GM12801 (cell line): Measurements from ENCODE around the gene ESM1.

Experiments
- TF ChIP-seq, protein P1 (sequence below): IDR thresholded peaks from one replicate; pipeline ENCODE4 v1.5.1; 2011; ENCODE audit warnings: control low read depth; ENCODE audit not compliant: insufficient read length; ENCODE audit errors: extremely low read depth

ESM1 gene, protein sequence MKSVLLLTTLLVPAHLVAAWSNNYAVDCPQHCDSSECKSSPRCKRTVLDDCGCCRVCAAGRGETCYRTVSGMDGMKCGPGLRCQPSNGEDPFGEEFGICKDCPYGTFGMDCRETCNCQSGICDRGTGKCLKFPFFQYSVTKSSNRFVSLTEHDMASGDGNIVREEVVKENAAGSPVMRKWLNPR

DNA sequence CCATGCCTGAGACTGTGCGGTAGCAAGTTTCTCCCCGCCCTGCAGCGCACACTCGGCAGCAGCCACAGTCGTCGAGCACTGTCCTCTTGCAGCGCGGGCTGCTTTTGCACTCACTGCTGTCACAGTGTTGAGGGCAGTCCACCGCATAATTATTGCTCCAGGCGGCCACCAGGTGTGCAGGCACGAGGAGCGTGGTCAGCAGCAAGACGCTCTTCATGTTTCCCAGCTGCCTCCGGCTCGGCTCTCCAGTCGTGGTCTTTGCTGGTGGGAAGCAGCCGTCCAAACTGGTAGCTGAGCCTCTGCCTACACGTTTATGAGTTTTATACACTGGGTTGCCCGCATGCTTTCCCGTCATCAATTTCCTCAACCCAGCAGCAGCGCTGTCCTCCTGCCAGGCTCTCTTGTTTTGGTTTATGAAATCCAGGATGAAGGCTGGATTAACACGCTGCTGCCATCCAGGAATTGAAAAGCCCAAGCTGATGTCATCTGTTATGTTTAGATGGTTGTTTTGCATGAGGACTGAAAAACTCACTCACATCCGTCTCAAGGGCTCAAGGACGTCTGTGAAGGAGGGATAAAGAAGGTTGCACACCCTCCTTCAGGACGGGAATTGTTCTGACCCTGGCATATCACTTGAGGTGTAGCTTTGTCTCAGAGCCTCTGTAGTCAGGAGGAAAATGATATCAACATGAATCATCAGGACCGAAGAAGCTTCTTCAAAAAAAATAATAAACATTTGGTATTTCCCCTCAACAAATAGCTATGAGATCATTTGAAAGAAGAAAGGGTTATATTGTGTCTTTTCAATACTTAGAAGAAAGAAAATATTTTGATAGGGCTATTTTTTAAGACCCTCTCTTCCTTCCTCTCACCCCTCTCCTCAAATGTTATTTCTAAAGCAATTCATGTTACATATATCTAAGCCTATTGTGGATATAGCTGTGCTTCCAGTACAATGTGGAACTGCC lies at the start of gene ESM1:
TSS of gene ESM1 (minus strand) at position 293 of the 968 bp plus-strand sequence. CDS start at position 217, 76 bp downstream.
- TF ChIP-seq, protein P1, sequence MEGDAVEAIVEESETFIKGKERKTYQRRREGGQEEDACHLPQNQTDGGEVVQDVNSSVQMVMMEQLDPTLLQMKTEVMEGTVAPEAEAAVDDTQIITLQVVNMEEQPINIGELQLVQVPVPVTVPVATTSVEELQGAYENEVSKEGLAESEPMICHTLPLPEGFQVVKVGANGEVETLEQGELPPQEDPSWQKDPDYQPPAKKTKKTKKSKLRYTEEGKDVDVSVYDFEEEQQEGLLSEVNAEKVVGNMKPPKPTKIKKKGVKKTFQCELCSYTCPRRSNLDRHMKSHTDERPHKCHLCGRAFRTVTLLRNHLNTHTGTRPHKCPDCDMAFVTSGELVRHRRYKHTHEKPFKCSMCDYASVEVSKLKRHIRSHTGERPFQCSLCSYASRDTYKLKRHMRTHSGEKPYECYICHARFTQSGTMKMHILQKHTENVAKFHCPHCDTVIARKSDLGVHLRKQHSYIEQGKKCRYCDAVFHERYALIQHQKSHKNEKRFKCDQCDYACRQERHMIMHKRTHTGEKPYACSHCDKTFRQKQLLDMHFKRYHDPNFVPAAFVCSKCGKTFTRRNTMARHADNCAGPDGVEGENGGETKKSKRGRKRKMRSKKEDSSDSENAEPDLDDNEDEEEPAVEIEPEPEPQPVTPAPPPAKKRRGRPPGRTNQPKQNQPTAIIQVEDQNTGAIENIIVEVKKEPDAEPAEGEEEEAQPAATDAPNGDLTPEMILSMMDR: no peak

DNA sequence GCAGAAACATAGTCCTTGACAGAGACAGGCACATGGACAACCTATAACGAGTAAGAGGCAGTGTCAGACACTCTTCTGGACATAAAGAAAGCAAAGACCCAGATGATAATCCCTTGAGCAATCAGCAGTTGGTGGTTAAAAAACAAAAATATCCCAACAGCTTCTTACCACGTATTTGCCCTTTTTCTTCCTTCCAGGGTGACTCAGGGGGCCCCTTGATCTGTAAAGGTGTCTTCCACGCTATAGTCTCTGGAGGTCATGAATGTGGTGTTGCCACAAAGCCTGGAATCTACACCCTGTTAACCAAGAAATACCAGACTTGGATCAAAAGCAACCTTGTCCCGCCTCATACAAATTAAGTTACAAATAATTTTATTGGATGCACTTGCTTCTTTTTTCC lies 48.2 kb upstream of the ESM1 start:
- TF ChIP-seq, protein P1: no peak

DNA sequence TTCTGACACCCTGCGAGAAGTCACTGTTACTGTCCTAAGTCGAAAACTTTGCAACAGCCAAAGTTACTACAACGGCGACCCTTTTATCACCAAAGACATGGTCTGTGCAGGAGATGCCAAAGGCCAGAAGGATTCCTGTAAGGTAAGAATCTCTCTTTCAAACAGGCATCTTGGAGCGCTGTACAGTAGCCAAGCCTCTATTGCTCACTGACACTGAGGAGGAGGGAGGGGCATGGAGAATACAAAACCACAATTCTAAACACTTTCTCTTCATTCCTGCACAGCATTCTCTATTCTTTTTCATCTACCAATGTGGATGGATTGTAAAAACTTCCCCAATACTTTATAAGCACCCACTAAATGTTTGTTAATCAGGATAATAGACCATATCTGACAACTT lies 46.1 kb upstream of the ESM1 start:
- TF ChIP-seq, protein P1: no peak

DNA sequence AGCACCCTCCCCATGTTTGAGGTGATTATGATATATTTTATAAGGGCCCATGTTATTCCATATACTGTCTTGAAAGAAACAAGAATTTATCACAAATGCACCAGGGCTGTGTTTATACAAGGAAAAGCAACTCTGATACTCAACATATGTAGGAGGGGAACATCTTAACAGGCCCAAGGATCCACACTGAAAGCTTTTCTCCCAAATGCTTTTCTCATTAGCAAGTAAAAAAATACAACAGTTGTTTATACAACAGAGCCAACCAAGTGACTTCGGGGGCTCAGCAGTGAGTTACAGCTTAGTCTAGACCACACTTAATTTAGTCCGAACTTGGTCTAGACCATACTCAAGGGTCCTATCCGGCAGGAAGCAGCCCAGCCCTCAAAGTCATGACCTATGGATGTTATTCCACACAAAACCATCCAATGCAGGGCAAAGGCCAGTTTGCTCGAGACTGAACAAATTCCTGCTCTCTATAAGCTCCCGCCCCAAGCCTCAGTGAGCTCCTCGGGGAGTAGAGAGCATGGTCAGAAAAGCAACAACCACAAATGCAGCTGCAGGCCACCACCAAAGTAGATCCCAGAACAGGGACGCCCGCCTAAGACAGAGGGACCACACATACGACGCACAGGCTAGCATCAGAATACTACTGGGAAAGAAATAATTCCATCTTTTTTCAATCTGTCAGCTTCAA lies 45.4 kb upstream of the ESM1 start:
- TF ChIP-seq, protein P1: no peak

DNA sequence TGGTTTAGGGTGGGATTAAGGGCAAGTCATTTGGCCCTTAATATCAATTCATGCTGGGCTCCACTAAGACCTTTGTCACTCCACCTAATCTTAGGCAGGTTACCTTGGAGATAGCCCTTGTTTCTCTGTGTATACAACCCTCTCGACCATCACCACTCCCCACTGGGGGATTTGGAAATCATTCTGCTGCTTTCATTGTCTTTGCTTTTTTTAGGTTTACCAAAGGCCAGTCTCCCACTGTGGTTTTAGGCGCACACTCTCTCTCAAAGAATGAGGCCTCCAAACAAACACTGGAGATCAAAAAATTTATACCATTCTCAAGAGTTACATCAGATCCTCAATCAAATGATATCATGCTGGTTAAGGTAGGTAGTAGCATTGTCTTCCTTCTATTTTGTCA lies 44.8 kb upstream of the ESM1 start:
- TF ChIP-seq, protein P1: no peak

DNA sequence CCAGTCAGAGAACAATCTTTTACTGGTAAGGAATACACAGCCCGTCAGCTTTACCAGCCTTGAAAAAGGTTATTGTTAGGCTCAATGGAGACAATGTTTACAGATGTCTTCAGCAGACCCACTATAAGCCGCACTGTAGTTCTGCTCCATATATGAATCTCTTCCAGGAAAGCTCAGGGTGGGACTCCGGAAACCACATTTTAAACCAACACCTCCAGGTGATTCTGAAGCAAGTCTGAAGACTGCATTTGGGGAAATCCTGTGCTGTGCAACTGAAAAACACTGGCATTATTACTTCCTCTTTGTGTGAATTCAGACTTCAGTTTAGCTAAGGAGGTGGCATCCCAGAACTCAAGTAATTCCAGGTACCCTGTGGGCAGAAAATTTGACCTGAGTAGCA lies 42.2 kb upstream of the ESM1 start:
- TF ChIP-seq, protein P1: no peak

DNA sequence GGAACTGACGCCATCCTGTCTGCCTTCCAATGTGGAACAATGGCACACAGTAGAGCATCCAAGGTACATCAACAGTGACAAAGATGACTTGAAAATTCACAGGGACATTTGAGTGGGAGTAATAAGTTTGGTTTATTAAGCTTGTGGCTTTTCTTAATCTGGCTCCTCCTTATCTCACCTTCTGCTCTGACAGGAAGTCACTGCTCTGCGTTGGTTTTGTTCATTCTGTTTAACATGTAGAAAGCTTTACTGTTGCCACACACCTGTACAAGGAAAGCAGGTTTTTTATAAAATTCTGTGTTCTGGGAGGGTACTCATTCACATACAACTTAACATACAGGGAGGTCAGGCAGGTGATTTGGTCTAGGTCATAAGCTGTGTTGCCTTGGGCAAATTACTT lies 37.1 kb upstream of the ESM1 start:
- TF ChIP-seq, protein P1: no peak
